NCI-H2227 treated with DMSO at 0.1 percent for 48 hours (cell line): ENCODE data around the gene RHBG.

Experiments
- DNase-seq: peaks from one replicate; lab custom pipeline; 2025; lab: John Stamatoyannopoulos, UW

The RHBG gene

DNA sequence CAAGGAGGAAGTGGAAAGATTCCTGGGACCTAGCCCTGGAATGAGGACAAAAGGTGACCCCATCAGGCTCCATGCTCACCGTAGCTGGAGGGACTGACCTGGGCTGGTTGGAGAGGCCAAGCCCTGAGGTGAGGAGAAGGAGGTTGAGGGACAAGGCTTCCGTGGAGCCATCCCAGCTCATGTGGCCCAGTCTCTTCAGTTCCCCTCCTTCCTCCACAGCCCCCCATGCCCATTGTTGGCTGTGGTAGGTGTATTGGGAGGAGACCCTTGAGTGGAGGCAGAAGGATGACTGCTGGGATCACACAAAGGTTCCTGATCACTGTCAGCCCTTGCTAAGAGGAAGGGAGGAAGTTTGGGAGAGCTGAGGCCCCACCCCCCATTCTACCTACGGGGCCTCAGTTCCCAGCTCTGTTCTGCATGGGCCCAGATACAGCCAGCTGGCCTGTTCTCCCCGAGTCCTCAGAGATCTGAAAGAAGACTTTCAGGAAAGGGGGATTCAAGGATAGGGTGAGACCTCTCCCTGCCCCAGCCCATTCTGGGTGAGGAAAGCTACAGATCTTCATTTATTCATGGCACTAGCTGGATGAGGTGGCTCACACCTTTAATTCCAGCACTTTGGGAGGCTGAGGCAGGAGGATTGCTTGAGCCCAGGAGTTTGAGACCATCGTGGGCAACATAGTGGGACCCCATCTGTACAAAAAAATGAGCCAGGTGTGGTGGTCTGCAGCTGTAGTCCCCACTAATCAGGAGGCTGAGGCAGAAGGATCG lies 17.3 kb downstream of the RHBG start:
- no peak for DNase-seq

DNA sequence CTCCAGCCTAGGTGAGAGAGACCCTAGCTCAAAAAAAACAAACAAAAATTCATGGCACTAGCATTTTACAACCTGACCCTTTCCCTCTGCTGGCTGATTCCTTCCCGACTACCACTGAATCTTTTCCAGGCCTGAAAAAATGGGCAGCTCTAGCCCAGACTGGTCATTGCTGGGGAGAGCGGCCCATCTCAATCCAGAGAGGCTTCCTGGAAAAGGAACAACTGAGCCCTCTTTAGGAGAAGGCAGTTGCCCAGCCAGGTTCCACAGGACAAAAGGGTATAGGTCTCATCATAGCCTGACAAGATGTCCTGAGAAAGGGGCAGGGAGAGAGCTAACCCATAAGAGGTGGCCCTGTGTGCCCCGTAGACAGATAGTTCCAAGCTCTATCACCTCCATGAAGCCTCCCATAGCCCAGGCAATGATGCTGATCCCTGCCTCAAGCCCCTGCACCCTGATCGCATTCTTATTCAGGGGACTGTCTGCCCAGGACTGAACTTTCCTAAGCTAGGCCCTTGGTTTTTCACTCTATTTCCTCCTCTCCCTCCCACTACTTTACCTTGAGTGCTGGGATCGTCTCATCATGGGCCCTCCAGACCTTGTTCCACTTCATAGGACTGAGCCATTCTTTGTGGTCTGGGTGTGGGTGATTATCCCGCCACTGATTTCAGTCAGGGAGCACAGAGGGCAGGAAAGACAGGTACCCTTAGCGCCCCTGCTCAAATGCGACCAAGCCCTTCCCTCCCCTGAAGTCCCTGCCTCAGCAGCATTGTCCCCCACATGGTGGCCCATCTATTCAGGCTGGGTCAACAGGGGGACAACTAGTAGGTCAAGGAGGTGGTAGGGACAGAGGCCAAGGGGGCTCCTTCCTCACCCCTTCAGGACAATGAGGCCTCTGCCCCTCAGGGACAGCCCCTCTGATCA lies 18.2 kb downstream of the RHBG start:
- no peak for DNase-seq

DNA sequence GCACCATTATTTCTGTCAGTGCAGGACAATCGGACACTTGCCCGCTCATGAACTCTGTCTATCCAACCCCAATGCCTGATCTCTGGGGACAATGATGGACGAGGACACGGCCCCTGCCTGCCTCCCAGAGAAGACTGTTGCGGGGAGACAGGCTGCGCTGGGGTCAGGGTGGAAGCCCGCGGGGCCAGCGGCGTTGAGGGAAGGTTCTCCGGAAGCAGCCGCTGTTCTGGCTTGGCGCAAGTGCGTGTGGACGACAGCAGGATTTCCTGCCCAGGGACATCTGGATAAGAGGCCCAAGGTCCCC lies 18.8 kb downstream of the RHBG start:
- DNase-seq, result no peak

DNA sequence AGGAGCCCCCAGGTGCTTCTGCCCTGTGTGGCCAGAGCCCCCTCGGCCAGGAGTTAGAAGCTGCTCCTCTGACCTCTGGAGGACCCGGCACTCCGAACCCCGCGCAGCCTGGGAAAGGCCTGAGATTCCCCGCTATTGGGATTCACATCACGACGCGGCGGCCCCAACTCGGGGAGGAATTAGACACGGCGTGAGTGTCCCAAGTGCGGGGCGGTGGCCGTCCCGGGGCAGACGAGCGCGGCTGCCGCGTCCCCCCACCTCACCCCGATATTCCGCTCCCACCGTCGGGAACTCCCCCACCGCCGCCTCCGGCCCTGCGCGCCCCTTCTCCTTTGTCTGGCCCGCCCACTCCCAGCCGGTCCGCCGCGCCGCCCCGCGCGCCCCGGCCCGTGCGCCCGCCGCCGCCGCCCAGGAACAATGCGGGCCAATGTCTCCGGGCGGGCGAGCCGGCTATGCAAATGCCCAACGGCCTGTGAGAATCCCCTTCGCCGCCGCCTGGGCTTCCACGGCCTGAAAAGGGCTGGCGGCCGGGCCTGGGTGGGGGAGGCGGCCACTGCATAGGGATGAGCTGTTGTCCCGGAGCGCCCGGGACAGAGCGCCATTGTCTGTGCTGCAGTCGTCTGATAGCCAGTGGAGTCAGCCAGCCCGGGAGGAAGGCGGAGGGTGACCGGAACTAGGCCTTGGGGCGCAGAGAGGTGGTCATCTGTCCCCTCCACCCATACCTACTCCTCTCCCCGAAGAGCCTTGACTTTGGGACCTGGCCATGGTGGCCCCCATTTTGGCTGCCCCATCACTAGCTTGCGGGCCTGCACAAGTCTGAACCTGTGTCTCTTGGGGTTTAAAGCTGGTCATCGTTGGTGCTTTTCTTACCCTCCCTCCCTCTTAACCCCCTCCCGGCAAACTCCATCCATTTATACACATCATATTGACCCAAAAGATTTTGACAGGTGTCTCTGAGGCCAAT lies 19.4 kb downstream of the RHBG start:
- no peak for DNase-seq

DNA sequence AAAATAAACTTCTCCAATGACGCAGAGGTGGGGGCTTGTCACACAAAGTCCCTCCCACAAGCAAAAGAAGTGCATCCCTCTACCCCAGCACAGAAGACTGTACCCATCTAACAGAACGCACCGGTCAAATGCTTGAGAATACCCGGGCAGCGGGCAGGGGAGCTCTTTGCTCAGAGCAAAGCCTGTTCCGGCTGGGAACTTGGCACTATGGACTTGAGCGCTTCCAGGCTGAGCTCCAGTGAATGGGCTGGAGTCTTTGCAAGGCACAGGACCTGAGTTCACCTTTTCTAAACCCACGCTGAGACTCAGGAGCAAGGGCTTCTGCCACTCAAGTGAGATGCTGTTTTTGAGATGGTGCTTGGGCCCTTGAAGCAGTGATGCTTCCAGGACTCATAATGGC lies 20.3 kb downstream of the RHBG start:
- DNase-seq, result no peak

DNA sequence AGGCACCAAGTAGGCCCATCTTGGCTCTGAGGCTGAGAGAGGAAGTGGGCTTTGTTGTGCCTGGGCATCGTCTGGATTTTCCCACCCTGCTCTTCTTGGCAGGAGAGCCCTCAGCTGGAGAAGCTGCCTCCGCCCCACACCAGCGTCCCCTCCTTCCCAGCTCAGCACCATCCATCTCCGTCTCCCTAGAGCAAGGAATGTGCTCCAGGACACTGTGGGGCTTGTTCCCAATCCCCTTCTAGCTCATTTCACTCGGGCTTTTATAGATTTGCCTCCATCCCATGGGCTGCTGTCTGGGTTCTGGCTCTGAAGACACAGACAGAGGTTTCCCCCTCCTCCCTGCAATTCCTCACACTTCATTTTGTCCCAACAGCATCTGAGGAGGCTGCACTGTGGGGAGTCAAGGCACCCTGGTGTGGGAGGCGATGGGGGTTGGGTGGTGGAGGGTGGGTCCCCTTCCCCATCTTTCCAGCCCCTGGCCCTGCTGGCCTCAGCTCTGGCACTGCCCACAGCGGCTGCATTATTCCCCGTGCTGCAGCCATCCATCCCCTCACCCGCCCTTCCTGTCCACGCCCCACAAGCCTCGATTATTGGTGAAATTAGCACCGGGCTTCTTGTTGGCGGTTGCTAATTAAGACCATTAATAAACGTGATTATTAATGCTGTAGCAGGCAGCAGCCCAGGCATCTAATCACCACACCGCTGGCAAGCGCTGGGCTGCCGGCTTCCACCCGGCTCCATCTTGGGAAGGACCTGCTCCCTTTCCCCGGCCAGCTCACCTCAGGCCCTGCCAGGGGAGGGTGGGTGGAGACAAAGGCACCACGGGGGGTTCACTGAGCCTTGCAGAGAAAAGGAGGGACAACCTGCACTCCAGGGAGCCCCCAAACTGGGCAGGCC lies 21.7 kb downstream of the RHBG start:
- no peak for DNase-seq

DNA sequence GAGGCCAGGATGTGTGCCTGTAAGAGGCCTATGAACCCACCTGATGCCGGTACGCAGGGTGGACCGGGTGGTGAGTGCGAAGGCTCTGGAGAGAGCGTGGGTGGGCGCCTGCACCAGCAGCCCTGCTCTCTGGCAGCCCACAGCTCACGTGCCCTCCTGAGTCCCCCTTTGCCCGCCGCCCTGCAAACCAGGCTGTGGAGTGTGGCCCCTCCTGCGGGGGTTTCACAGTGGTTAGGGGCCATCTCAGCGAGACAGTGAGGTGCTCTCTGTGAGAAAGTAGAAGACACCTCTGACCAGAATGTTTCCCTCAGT lies 22.3 kb downstream of the RHBG start:
- no peak for DNase-seq

DNA sequence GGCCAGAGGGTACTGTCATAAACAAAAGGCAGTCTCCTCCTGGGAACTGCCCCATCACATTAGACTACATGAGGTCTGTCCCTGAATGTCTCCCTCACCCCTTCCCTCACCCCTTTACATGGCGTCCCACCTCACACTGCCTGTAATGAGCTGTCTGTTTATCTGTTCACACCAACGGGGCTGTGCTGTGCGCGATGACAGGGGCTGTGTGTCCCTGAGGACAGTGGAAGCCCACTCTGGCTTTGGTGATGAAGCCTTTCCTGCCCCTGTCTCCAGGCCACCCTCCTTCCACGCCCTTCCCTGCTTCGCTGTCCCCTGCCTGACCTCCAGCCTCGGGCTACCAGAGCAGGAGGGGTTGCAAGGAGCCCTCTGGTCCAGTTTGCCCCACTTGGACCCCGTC lies 22.7 kb downstream of the RHBG start:
- DNase-seq, result no peak

DNA sequence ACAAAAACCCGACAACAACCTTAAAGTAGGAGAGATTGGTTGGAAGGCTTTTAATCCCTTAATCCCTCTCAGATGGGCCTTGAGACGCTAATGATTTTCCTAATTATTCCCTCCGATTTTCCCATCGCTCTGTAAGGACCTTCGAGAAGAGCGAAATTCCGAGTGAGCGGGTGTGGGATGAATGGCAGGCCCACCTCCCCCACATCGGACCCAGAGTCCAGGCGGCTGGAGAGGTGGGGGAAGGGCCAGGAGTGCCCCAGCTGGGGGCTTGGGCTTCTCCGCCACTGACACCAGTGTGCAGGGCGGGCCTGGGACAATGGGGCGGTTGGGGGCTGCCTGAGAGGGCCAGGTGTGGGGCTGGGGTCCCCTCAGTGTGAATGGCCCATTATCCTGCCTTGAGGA lies 23.4 kb downstream of the RHBG start:
- no peak for DNase-seq

DNA sequence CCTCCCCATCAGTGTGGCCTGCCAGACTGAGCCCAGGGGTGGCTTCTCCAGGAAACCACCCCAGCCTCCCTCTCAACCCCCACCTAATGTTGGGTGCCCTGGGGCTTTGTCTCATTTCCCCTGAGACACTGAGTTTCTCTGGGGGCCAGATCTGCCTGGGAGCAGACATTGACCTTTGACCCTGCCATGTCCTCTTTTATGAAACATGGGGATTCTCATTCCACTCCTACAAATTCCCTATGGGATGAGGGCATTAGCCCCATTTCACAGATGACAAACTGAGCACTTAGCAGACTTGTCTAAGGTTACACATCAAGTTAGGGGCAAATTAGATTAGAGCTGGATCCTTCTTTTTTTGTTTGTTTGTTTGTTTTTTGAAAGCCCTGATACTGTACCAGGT lies 24.1 kb downstream of the RHBG start:
- no peak for DNase-seq

DNA sequence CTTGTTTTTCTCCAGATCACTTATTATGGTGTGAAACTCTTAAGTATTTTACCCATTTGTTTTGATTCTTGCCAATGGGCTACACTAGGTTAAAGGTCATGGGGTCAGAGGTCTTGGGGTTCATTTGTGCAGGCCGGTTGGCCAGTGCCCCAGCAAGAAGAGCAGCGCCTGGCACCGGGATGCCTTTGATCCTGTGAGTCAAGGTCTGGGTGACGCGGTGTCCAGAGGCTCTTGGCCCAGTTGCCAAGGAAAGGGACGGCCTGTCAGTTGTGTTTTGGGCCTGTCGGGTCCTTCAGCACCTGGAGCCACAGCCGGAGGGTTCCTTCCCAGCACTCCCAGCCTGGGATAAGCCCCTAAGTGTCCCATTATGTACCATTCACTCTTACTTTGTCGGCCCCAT lies 25.1 kb downstream of the RHBG start:
- DNase-seq, result no peak

DNA sequence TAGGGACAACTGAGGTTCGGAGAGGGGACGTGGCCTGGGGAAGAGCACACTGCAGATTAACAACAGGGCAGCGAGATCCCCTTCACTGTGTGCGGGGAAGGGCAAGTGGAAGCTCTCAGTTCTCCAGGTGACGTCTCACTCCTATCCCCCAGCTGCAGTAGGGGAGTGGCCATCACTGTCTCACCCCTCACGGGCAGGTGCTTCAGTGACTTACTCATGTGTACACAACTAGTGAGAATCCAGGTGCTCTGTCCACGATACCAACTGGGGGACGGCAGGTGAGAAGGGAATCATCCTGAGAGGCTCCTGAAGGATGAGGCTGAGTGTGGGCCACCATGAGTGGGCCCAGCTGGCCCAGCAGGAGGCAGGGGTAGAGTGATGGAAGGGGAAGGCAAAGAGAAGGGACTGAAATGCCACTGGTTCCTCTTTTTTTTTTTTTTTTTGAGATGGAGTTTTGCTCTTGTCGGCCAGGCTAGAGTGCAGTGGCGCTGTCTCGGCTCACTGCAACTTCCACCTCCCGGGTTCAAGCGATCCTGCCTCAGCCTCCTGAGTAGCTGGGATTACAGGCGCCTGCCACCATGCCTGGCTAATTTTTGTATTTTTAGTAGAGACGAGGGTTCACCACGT lies 25.9 kb downstream of the RHBG start:
- no peak for DNase-seq

DNA sequence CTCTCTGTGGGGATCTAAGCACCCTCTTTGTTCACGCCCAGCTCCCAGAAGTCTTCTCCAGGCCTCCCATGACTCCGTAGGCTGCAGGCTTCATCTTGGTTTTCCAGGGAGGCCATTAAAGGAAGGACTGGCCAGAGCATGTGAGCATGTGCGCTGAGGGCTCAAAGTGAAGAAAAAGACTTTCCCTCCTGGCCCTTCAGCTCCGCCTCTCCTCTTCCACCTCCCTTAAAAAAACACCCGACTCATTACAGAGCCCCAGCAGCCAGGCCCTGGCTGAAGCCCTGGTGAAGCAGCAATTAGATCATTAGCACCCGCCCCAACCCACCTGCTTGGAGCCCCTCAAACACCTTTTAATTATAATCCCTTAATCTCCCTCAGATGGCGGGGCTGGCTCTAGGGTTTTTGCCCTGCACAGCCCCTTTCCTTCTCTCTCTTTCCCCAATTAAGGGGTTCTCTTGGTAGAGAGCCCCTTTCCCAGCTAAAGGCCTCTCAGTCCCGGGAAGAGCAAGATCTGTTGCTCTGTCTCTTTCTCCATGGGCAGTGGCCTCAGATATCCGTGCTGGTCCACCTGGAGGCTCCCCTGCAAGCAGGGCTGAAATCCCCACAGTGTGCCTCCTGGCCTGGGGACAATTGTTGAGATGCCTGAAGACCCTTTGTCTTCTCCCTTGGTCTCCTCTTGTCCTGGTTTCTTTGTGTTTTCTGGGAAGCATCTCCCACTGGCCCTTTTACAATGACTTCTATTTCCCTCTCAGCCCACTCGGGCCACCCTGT lies 30.5 kb downstream of the RHBG start:
- no peak for DNase-seq

DNA sequence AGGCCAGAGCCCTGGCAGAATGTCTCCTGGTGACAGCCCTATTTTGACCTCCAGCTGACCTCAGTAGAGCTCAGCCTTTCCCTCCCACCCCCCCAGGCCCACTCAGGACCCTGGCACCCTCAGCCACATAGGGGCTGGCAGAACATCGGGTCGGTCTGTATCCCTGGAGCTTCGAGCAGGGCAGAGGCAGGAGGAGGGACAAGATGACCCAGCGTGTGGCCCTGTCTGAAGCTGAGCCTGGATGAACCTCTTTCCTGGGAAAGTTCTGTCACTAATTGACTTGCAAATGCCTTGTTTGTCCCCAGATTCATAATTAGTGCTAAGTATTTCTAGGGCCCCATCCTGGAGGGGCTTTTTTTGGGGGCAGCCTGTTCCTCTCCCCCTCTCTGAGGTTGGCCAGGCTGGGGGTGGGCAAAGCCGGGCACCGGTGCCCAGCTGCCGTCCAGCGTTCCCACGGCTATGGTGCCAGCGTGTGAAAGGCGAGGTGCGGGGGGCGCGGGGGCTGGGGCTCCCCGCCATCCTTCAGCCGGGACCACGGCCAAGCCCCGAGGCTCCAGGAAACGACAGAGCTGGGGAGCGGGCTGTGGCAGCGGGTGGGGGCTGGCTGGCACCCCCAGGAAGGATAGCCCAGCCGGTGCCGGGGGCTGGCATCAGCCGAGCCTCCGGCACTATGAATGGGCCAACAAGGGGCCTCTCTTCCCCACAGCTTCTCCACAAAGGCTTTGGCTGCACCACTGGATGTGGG lies 31.4 kb downstream of the RHBG start:
- DNase-seq, result no peak

DNA sequence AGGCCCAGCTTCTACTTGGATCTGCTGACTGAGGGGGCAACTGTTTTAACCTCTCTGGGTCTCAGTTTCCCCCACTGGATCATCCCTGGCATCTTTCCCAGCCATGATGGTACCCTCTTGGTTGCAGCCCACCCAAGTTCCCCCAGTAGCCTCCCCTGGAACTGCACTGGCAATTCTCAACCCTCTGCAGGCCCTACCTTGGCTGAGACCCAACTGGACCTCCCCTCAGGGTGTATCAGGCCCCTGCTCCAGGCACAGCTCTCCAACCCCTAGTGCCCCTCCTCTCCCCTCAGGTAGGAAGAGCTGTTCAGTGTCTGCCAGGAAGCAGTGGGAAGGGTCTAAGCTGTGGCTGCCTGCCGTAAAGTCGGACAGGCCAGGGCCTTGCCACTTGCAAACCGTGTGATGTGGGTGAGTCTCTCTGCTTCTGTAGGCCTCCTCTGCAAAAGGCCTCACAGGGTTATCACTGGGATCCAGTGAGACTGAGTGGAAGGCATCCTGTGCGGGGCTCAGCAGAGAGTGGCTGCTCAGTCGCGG lies 32.1 kb downstream of the RHBG start:
- DNase-seq, result no peak

DNA sequence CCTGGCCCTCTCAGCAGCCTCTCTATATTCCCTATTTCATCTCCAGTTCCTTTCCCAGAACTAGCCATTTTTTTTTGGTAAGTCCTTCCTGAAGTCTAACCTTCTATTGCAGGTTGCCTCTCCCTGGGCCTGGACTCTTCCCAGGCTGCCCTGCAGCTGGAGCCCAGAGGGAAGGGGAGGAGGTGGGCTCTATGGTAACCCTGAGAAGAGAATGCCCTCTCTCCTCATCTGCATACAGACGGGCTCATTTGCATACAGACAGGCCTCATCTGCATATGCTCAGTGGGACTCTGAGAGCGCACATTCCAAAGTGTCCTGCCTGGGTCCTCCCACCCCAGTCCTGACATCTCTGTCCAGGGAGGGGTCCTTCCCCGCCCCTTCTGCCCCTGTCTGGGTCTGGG lies 32.7 kb downstream of the RHBG start:
- DNase-seq, result no peak

DNA sequence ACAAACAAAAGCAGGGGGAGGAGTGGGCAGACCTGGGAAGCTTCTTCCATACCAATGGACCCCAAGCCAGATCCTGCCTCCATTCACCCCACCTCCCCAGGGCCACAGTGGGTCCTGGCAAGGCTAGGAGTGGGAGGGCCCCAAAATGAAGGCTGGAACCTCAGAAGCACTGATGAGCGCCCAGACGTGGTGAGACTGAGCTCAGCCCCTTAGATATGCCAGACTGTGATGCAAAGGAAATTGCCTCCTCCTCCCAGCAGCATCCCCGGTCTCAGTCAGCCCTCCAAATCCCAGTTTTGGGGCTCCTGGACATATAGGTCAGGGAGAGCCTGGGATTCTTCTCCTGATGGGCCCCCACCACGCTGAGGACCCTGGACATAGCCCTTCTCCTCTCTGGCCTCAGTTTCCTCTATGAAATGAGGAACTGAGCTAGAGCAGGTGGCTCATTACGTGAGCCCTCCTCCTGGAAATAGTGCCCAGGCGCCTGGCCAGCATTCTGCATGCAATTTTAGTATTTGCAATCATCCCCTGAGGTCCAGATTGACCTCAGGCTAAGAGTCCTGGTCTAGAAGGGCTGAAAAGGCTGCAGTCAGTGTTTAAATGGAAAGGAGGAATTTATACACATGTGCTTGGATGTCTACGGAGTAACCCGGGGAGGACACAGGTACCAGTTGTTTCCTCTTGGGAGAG lies 33.5 kb downstream of the RHBG start:
- no peak for DNase-seq

DNA sequence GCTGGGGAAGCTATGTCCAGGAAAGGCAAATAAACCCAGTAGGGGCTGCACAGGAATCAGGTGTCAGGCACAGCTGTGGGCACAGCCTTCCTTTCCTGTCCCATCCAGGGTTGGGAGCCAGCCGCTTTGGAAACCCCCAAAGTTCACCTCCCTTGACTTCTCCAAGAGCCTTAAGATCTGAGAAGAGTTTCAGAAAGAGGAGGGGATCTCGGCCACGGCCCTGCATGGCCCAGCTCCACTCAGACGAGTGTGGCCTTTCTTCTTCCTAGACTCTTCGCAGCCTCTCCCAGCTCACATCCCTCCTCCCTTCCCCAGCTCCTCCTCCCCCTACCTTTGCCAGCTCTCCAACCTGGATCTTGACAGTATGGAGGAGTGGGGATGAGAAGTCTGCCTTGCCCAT lies 36.7 kb downstream of the RHBG start:
- DNase-seq, result no peak

DNA sequence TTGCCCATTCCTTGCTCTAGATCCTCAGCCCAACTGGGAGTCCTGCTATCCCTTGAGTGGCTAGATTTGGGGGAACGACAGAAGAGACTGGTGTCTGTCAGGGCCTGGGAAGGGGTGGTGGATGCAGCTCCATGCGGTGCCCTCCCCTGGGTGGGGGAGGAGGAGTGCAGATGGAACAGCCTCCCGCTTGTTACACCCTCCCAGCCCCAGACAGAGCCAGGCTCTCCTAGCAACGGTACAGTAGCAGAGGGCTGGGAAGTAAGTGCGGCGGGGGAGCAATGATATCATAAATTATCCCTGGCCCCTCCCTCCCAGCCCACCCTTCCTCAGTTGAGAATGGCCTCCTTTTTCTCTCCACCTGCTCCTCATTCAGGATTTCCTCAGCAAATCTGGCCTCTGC lies 37.2 kb downstream of the RHBG start:
- DNase-seq, result peak; percentile 39
